HL-60 (cell line): ENCODE measurements around the gene EMD.
A peak's percentile ranks its signal among the peaks of the same experiment; 100 is the strongest.

Source experiments
- DNase-seq, 2 experiments: peaks; one replicate each; pipeline ENCODE4 v3.0.0-alpha.2; 2010 to 2020; ENCODE audit warnings: low read depth in 1 of 2, low spot score in 1 of 2
- H3K27ac ChIP-seq: fragments of 250-450 bp; sonication (Bioruptor Pico); replicated peaks from 2 replicates; pipeline ENCODE4 v1.5.1; 2020; ENCODE audit warnings: mild to moderate bottlenecking, moderate library complexity
- H3K27me3 ChIP-seq: fragments of 250-450 bp; sonication (Bioruptor Pico); 2 replicates; pipeline ENCODE4 v1.5.1; 2021; ENCODE audit warnings: mild to moderate bottlenecking, moderate library complexity; ENCODE audit not compliant: insufficient read depth, poor library complexity, severe bottlenecking
- H3K4me3 ChIP-seq: replicated peaks from 2 replicates; pipeline ENCODE4 v1.5.1; 2011; ENCODE audit warnings: mild to moderate bottlenecking, control low read depth, low read length; ENCODE audit not compliant: insufficient read depth
- GABPA ChIP-seq: IDR thresholded peaks from 2 replicates; pipeline ENCODE4 v1.6.1; 2012; ENCODE audit warnings: low read depth
- POLR2AphosphoS5 ChIP-seq: IDR thresholded peaks from 2 replicates; pipeline ENCODE4 v1.6.1; 2012; ENCODE audit warnings: low read depth
- SPI1 ChIP-seq: IDR thresholded peaks from 2 replicates; pipeline ENCODE4 v1.6.1; 2012; ENCODE audit warnings: low read depth, mild to moderate bottlenecking, borderline replicate concordance
- TF ChIP-seq, protein P1 (sequence below): IDR thresholded peaks from 2 replicates; pipeline ENCODE4 v1.6.1; 2012; ENCODE audit warnings: low read depth; ENCODE audit not compliant: insufficient replicate concordance
- TF ChIP-seq, protein P2 (sequence below): IDR thresholded peaks from one replicate; pipeline ENCODE4 v1.5.1; 2011; ENCODE audit warnings: low read length, control low read depth, inconsistent platforms; ENCODE audit not compliant: insufficient read depth

The EMD gene

GRCh38 chrX:154357205-154357604 lies 21.9 kb upstream of the EMD start:
- no peak overlapping the region for H3K4me3 ChIP-seq
- no peak overlapping the region for H3K27ac ChIP-seq
- TF ChIP-seq, protein P1, sequence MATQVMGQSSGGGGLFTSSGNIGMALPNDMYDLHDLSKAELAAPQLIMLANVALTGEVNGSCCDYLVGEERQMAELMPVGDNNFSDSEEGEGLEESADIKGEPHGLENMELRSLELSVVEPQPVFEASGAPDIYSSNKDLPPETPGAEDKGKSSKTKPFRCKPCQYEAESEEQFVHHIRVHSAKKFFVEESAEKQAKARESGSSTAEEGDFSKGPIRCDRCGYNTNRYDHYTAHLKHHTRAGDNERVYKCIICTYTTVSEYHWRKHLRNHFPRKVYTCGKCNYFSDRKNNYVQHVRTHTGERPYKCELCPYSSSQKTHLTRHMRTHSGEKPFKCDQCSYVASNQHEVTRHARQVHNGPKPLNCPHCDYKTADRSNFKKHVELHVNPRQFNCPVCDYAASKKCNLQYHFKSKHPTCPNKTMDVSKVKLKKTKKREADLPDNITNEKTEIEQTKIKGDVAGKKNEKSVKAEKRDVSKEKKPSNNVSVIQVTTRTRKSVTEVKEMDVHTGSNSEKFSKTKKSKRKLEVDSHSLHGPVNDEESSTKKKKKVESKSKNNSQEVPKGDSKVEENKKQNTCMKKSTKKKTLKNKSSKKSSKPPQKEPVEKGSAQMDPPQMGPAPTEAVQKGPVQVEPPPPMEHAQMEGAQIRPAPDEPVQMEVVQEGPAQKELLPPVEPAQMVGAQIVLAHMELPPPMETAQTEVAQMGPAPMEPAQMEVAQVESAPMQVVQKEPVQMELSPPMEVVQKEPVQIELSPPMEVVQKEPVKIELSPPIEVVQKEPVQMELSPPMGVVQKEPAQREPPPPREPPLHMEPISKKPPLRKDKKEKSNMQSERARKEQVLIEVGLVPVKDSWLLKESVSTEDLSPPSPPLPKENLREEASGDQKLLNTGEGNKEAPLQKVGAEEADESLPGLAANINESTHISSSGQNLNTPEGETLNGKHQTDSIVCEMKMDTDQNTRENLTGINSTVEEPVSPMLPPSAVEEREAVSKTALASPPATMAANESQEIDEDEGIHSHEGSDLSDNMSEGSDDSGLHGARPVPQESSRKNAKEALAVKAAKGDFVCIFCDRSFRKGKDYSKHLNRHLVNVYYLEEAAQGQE: no peak
- TF ChIP-seq, protein P2, sequence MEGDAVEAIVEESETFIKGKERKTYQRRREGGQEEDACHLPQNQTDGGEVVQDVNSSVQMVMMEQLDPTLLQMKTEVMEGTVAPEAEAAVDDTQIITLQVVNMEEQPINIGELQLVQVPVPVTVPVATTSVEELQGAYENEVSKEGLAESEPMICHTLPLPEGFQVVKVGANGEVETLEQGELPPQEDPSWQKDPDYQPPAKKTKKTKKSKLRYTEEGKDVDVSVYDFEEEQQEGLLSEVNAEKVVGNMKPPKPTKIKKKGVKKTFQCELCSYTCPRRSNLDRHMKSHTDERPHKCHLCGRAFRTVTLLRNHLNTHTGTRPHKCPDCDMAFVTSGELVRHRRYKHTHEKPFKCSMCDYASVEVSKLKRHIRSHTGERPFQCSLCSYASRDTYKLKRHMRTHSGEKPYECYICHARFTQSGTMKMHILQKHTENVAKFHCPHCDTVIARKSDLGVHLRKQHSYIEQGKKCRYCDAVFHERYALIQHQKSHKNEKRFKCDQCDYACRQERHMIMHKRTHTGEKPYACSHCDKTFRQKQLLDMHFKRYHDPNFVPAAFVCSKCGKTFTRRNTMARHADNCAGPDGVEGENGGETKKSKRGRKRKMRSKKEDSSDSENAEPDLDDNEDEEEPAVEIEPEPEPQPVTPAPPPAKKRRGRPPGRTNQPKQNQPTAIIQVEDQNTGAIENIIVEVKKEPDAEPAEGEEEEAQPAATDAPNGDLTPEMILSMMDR: no peak
- TF ChIP-seq GABPA: no peak
- TF ChIP-seq POLR2AphosphoS5: no peak
- no peak for TF ChIP-seq SPI1
- no peaks in the 10 kb centered on the region for H3K27me3 ChIP-seq
- peak in 1 of 2 experiments; percentile 45 for DNase-seq

DNA sequence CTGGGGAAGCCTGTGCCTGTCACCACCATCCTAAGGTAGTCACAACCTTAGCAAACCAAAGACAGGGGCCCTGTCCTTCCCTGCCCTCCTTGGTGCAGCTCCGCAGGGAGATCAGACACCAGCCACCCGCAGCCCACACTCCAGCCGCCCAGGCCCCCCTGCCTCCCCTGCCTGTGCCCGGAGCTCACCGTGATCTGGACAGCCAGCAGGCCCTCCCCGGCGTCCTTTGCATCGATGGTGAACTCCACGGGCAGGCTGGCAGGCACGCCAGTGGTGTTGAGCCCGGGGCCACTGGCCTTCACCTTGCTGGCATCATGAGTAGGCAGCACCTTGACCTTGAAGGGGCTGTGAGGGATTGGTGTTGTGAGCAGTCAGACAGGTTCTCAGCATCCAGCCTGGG lies 21.1 kb upstream of the EMD start:
- TF ChIP-seq GABPA: no peak
- TF ChIP-seq, protein P2: no peak
- TF ChIP-seq POLR2AphosphoS5: no peak
- TF ChIP-seq SPI1: no peak
- TF ChIP-seq, protein P1: no peak
- DNase-seq: peak in 1 of 2 experiments; percentile 22
- H3K4me3 ChIP-seq: no peak overlapping the region
- H3K27me3 ChIP-seq: no peaks in the 10 kb centered on the region
- no peak overlapping the region for H3K27ac ChIP-seq

DNA sequence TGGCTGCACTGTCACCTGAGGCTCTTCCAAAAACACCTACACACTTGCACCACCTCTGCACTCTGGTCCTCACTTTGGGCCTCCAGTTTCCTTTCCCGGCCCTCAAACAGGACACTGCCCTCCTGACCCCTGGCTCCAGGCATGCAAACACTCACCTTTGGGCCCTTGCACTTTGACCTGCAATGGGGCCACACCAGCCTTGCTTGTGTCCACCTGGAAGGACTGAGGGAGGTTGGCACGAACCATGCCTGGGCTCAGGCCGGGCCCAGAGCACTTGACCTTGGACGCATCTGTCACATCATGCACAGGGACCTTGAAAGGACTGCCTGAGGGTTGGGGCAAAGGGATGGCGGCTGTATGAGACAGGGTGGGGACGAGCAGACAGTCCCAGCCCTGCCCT lies 20.3 kb upstream of the EMD start:
- Histone ChIP-seq H3K27me3 (no peaks in the 10 kb centered on the region), H3K27ac (no peak overlapping the region), H3K4me3 (no peak overlapping the region)
- DNase-seq: peak in 1 of 2 experiments; percentile 25
- TF ChIP-seq SPI1 (no peak), POLR2AphosphoS5 (no peak), GABPA (no peak)
- TF ChIP-seq, protein P1: no peak
- TF ChIP-seq, protein P2: no peak
